Osteoblast (primary cell): ENCODE measurements around the gene KIF26B. TPM values are rescaled to one million over a fixed set of nuclear protein-coding genes. Genes with fewer than 3 reads are reported as not detected.

Source experiments
- DNase-seq: peaks from one replicate; pipeline ENCODE4 v3.0.0; 2011; ENCODE audit warnings: low spot score, mixed read lengths; ENCODE audit not compliant: insufficient read length; ENCODE audit errors: missing footprints
- H2AFZ ChIP-seq: 2 replicates; pipeline ENCODE4 v1.6.0; 2011; ENCODE audit warnings: mild to moderate bottlenecking, low read length
- H3K27ac ChIP-seq: 2 replicates; pipeline ENCODE4 v1.5.1; 2011; ENCODE audit warnings: mild to moderate bottlenecking, low read depth, low read length, moderate library complexity
- H3K27me3 ChIP-seq: 2 replicates; pipeline ENCODE4 v1.6.0; 2012; ENCODE audit warnings: mild to moderate bottlenecking, control low read depth, inconsistent platforms, low read length, moderate library complexity; ENCODE audit not compliant: insufficient read depth
- H3K36me3 ChIP-seq: 2 replicates; pipeline ENCODE4 v1.5.1; 2011; ENCODE audit warnings: mild to moderate bottlenecking, low read length, control low read depth, moderate library complexity; ENCODE audit not compliant: insufficient read depth
- H3K4me1 ChIP-seq: 2 replicates; pipeline ENCODE4 v1.5.1; 2011; ENCODE audit warnings: mild to moderate bottlenecking, low read length, control low read depth, moderate library complexity; ENCODE audit not compliant: insufficient read depth
- H3K4me2 ChIP-seq: 2 replicates; pipeline ENCODE4 v1.6.0; 2011; ENCODE audit warnings: mild to moderate bottlenecking, low read length; ENCODE audit not compliant: insufficient read depth
- H3K4me3 ChIP-seq: fragments of 200-600 bp; sonication (generic); 3 replicates; pipeline ENCODE4 v1.5.1; 2012; ENCODE audit warnings: mild to moderate bottlenecking, low read length, inconsistent platforms; ENCODE audit not compliant: insufficient read depth
- H3K79me2 ChIP-seq: 2 replicates; pipeline ENCODE4 v1.6.0; 2012; ENCODE audit warnings: mild to moderate bottlenecking, low read length, control low read depth, inconsistent platforms; ENCODE audit not compliant: insufficient read depth
- H3K9me3 ChIP-seq: 2 replicates; pipeline ENCODE4 v1.5.1; 2011; ENCODE audit warnings: low read depth, low read length, control low read depth
- H4K20me1 ChIP-seq: 2 replicates; pipeline ENCODE4 v1.6.0; 2012; ENCODE audit warnings: mild to moderate bottlenecking, low read length, control low read depth; ENCODE audit not compliant: insufficient read depth
- CTCF ChIP-seq: IDR thresholded peaks from 2 replicates; pipeline ENCODE4 v1.5.1; 2011; ENCODE audit warnings: mild to moderate bottlenecking, low read depth, low read length, moderate library complexity; ENCODE audit errors: extremely low read depth
- total RNA-seq: library from RNA; depleted of rRNA; stranded (reverse); fragments of >200 nt; gene quantifications from 2 replicates; pipeline ENCODE4 v1.2.3, GENCODE V29; 2012

KIF26B gene
- total RNA-seq, 1 donor, result 22.1 TPM

GRCh38 chr1:245512181-245512888 lies 357.6 kb downstream of the KIF26B start:
- Histone ChIP-seq H4K20me1 (no peaks in the 10 kb centered on the region), H2AFZ (no peak overlapping the region)

GRCh38 chr1:245512980-245513578 lies 358.3 kb downstream of the KIF26B start:
- Histone ChIP-seq H3K4me3 (peak overlapping the region; percentile 23), H3K27me3 (no peaks in the 10 kb centered on the region), H3K4me1 (no peaks in the 10 kb centered on the region), H3K4me2 (peak overlapping the region; percentile 9), H3K79me2 (no peaks in the 10 kb centered on the region), H2AFZ (no peak overlapping the region), H3K27ac (no peak overlapping the region), H3K9me3 (no peaks in the 10 kb centered on the region), H3K36me3 (no peaks in the 10 kb centered on the region), H4K20me1 (no peaks in the 10 kb centered on the region)
- no peak for TF ChIP-seq CTCF
- no peak for DNase-seq

More at GRCh38 chr1:245512181-245512888, 357.6 kb downstream of the KIF26B start:
- no peaks in the 10 kb centered on the region for H3K36me3 ChIP-seq
- no peak for TF ChIP-seq CTCF
- no peak for DNase-seq
- no peaks in the 10 kb centered on the region for H3K4me1 ChIP-seq
- peak overlapping the region; percentile 23 for H3K4me3 ChIP-seq
- H3K79me2 ChIP-seq, result no peaks in the 10 kb centered on the region
- no peaks in the 10 kb centered on the region for H3K9me3 ChIP-seq
- no peaks in the 10 kb centered on the region for H3K27me3 ChIP-seq
- no peak overlapping the region for H3K27ac ChIP-seq
- peak overlapping the region; percentile 9 for H3K4me2 ChIP-seq

DNA sequence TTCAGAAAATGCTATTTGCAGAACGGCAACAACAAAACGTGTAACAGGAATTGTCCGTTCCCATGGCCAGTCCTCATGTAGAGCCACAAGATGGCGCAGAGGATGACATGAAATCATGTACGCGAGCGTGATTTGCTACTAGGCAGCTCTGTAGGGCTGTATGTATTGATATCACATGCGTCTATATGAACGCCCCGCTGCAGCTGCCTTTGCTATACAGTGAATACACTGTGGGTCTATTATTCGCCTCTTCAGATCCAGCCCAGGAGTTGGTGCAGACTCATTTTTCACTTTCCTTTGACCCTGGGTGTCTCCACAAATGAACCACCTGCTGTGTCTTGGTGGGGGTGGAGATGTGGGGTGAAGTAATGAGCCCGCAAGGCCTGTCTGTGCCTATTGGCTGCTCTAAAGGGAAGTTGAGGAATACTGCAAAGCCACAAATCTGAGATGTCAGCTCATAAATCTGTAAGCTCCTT lies 361.5 kb downstream of the KIF26B start:
- H3K36me3 ChIP-seq, result no peaks in the 10 kb centered on the region
- H3K27ac ChIP-seq, result no peak overlapping the region
- H3K79me2 ChIP-seq, result no peaks in the 10 kb centered on the region
- H3K4me1 ChIP-seq, result no peaks in the 10 kb centered on the region
- DNase-seq, result no peak
- no peak overlapping the region for H3K4me2 ChIP-seq
- no peaks in the 10 kb centered on the region for H3K27me3 ChIP-seq
- no peaks in the 10 kb centered on the region for H3K9me3 ChIP-seq
- H4K20me1 ChIP-seq, result no peaks in the 10 kb centered on the region
- no peak overlapping the region for H2AFZ ChIP-seq
- no peak overlapping the region for H3K4me3 ChIP-seq
- TF ChIP-seq CTCF, result no peak

DNA sequence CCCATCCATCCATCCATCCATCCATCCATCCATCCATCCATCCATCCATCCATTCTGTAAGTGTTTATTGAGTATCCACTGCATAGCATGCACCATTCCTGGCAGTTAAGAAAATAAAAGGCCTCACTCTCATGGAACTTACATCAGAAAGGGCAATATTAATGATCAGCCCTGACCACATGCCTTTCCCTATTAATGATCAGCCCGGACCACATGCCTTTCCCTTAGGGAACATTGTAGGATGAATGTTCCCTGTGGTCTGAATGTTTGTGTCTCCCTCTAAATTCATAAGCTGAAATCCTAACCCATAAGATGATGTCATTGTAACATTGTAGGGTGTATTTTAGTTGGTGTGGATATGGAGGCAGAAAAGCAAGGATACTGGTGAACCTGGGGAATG lies 365.8 kb downstream of the KIF26B start:
- H3K27ac ChIP-seq, result no peak overlapping the region
- no peaks in the 10 kb centered on the region for H3K27me3 ChIP-seq
- no peaks in the 10 kb centered on the region for H3K4me1 ChIP-seq
- TF ChIP-seq CTCF, result no peak
- no peak overlapping the region for H3K4me2 ChIP-seq
- DNase-seq, result no peak
- H3K36me3 ChIP-seq, result no peaks in the 10 kb centered on the region
- no peaks in the 10 kb centered on the region for H4K20me1 ChIP-seq
- no peaks in the 10 kb centered on the region for H3K9me3 ChIP-seq
- no peaks in the 10 kb centered on the region for H3K79me2 ChIP-seq
- no peak overlapping the region for H3K4me3 ChIP-seq
- H2AFZ ChIP-seq, result no peak overlapping the region
